ENCODE measurements around the gene TTC12.

Gene TTC12

DNA sequence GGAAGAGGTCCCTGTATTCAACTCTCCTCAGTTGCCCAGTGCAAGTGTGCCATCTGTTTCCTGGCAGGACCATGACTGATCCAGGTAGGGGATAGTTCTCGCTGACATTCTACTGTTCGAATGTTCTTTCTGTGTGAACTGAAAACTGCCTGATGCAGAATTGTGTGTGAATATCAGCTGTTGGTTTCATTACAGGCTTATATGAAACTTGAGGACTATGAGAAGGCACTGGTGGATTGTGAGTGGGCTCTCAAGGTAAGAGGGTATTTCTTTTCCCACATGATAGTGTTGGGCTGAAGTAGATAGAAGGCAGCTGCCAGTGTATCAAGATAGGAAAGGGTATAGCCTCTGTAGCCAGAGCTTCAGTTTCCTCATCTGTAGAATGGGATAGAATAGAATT lies 15.3 kb downstream of the TTC12 start:
- no peak for DNase-seq (ENCODE audit: low spot score)

DNA sequence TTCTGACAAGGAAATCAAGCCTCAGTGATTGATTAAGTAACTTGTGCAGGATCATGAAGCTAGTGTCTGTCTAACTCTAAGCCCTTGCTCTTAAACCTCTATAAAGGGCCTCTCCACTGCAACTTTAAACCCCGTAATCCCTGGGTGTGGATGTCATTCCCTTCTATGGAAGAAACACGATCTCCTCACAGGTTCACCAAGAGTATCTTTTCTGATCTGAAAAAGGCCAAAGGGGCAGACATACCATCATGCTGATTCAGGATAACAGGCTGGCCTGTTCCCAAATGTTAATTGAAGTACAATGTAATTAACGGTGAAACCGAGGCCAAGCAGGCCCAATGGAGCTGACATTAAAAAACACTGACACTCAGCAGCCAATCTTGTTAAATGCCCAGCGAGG lies 17.1 kb downstream of the TTC12 start:
- no peak for DNase-seq (ENCODE audit: low spot score)

GRCh38 chr11:113332023-113332422 lies 17.6 kb downstream of the TTC12 start:
- no peak for DNase-seq (ENCODE audit: low spot score)

DNA sequence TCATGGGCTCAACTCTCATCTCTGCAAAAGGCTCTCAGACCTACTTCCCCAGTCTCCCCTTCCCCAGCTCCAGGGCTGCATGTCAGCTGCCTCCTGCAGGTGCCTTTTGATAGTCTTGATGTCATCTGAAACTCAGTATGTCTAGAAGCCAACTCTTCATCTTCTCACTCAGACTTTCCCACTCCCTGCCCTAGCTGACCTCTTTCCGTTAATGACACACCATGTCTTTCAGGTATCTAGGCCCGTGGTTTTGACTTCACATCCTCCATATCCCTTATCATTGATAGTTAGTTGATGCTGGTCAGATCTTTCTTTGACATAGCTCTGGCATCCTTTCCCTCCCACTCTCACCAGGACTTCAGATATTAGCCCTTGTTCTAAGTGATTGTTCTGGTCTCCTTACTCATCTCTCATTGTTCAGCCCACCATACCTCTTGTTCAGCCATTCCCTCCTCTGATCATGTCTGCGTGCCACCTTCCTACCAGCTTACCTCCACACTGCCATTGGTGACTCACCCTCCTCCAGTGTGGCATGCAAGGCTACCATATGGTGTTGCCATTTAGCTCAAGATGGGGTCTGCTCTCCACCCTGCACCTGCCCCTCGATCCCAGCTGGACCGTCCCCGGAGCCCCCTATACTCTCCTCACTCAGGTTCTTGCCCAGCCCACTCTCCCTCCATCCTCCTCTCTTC lies 18.4 kb downstream of the TTC12 start:
- DNase-seq (ENCODE audit: low spot score): no peak

DNA sequence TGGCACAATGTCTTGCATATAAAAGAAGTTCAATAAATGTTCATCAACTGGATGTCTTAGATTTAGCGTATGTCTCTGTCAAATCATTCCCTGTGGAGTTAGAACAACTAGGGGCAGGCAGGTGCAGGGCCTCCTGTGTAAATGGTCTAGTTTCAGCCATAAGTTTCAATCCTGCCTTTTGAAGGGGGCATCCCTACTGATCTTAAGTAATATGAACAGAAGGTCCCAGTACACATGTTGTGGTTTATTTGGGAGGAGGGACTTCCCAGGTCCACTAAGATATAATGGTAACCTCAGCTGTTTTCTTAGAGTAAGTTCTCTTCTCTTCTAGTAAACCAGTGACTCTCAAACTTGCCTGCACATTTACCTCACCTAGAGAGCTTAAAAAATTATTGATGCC lies 19.8 kb downstream of the TTC12 start:
- no peak for DNase-seq (ENCODE audit: low spot score)

DNA sequence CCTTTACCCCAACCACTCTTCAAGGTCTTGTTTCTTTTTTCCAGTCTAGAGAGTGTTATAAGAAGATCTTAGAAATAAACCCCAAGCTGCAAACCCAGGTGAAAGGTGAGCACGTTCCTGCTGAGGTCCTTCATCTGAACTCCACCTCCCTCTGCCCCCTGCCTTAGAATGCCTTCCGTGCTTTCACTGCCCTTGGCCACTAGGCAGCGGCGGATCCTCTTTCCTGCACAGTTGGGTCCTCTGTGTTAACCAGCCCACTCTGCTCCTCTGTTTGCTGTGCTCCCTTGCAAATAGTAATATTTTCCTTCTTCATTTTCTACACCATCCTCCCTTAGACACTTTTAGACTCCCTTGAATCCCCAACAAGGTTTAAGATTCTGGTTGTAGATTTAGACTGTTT lies 24.3 kb downstream of the TTC12 start:
- no peak for DNase-seq (ENCODE audit: low spot score)

- no peak for DNase-seq (ENCODE audit: low spot score)
These were observed 25.7 kb downstream of the TTC12 start for GRCh38 chr11:113339929-113340589.

DNA sequence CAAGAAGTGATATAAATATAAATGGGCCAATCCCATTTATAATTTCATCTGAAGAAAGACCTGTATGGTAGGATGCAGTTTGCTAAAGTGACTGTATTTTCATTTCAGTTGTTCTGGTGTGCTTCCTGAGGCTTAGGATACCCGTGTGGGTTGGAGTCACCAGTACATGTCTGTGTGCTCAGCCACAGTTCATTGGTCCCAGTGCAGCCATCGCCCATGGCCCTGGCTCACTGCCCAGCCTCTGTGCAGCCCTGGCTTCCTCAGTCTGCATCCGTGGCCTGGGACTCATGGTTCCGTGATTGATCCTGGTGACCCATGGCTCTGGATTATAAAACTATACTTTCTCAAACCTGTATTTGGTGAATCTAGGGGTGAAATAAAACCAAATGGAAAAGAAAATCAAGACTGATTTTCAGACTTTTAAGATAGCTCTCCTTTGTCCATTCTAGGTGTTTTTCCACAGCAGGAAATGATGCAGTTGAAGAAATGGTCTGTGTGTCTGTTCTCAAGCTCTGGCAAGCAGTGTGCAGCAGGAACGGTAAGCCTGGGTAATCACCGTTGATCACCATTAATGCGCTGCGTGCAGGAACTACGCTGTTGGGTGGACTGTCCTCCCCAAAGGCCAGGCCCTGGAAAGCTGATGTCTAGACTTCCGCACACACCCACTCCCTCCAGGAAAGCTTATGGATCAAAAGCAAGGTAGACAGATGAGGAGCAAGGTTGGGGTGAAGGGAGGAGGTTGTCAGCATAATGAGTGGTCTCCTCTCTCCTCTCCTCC lies 27.2 kb downstream of the TTC12 start:
- DNase-seq (ENCODE audit: low spot score): no peak

DNA sequence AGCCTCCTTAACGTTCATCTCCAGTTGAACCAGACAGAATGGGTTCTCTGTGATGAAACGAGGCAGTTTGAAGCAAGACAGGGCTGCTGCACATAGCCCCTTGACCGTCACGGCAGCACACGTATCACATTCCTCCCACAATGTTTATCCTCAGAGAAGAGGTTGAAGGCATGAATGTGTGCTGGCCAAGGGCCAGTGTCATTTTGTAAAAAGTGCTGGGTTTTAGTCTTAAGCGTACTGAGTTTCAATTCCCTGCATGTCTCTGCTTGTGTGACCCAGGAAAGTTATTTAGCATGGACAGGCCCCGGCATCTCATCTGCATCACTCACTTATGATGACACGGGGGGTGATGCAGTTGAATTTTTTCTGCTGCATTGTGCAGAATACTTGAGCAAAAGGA lies 31.6 kb downstream of the TTC12 start:
- no peak for DNase-seq (ENCODE audit: low spot score)

DNA sequence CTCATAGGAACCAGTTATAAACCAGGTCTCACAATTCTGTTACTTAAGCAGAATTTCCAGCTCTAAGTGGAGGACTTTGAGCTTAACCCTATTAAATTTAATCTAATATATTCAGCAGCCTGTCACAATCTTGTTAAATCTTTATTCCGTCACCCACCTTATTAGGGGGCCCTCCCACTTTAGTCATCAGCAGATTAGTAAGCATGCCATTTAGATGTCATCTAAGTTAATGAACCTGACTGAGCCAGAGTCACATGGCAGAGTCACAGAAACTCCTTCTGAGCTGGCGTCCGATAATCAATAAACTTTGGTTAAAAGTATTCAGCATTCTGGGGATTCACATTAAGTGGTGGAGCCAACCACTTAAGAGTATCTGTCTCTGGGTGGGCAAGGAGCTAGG lies 35.1 kb downstream of the TTC12 start:
- DNase-seq (ENCODE audit: low spot score): no peak

DNA sequence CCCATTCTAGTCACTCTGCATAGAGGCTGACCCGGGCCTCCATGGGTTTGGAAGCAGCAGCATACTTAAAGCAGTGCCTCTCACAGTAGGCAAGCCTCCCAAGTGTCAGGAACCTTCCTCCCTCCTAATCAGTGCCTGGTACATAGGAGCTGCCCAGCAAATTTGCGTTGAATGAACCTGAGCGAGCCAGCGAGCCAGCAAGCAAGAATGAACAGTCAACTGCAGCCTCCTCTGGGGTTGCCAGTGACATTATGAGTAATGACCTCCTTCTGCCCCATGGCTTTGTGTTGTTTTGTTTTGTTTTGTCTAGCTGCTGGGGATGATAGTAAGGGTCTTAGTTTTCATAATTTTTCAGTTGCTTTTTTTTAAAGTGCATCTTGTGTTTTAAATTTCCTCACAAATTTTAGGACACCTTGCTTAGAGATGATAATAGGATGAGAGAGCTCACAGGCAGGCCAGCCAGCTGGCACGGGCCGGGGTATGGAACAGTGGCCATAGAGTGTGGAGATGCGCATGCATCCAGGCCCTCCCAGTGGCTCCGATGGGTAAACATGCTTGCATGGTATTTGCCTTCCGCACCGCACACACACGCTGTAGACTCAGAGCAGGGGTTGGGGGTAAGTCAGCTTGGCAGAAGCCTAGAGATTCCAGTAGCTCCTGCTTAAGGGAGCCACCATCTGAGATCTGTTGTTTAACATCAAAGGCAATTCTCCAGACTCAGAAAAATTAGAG lies 36.1 kb downstream of the TTC12 start:
- DNase-seq (ENCODE audit: low spot score): no peak

DNA sequence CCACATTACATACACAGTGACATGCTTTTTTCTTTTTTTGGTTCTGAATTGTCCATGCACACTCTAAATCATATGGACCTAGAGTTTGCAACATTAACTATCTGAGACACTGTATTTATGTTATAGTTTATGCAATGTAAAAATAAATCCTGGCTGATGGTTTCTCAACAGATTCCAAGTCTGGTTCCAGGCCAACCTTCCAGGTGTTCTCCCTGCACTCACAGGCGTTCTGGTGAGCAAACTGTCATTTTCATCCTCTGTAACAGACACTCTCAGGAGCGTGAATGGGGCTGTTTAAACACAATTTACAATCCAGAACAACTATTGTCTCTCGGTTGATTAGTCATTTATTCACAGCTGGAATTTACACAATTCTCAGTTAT lies 36.7 kb downstream of the TTC12 start:
- no peak for DNase-seq (ENCODE audit: low spot score)

- no peak for DNase-seq (ENCODE audit: low spot score)
These were observed 37.1 kb downstream of the TTC12 start for GRCh38 chr11:113351480-113351879.

GRCh38 chr11:113356203-113356602 lies 41.8 kb downstream of the TTC12 start:
- no peak for DNase-seq (ENCODE audit: low spot score)

- no peak for DNase-seq (ENCODE audit: low spot score)
These were observed 49.0 kb downstream of the TTC12 start for GRCh38 chr11:113363406-113363805.

- DNase-seq (ENCODE audit: low spot score): no peak
These were observed 49.7 kb downstream of the TTC12 start for GRCh38 chr11:113363996-113364641.

DNA sequence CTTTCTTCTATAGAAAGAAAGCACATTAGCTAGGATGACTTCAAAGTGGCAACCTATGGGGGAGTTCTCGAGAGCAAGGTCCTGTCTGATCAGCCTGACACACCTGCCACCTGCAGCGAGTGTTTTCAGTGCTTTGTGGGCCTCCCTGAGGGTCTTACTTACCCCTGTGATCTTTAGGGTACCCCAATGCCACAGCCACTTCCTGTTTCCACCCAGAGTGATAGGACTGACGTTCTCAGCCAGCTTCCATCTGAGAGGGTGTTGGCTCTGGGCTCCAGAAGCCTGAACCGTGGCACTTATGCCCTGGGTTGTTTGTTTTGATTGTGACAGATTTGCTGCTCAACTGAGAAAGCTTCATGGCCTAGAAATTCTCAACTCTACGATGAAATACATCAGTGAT lies 51.5 kb downstream of the TTC12 start:
- DNase-seq (ENCODE audit: low spot score): no peak

- no peak for DNase-seq (ENCODE audit: low spot score)
These were observed 55.0 kb downstream of the TTC12 start for GRCh38 chr11:113369411-113369810.

DNA sequence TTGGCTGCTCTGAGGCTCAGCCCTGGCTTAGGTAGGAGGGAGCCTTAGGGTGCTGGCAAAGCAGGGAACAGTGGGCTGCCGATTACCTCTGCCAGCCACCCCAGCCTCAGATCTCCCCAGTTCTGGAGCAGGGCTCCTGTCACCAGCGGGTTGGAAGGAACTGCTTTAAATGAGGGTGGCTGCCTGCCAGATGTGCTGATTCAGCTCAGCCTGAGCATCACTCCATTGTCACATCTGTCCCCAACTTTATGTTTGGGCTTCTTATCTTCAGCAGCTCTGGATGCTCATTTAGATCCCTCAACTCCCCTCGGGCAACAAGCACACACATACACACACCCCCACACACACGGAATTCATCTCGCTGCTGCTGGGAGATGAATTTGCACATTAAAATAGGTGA lies 56.3 kb downstream of the TTC12 start:
- no peak for DNase-seq (ENCODE audit: low spot score)

GRCh38 chr11:113372309-113372708 lies 57.9 kb downstream of the TTC12 start:
- no peak for DNase-seq (ENCODE audit: low spot score)

GRCh38 chr11:113373306-113373705 lies 58.9 kb downstream of the TTC12 start:
- DNase-seq (ENCODE audit: low spot score): no peak

- no peak for DNase-seq (ENCODE audit: low spot score)
These were observed 59.7 kb downstream of the TTC12 start for GRCh38 chr11:113373981-113374560.

Measured in COLO829 (cell line).